Mesenchymal stem cell (in vitro differentiated cells and primary cell): ENCODE results near the gene PLEKHG7.

Source experiments
- DNase-seq: peaks from one replicate; pipeline ENCODE4 v3.0.0-alpha.2; 2013
- H2AFZ ChIP-seq: one replicate; pipeline ENCODE4 v1.6.1; 2013; ENCODE audit warnings: low read depth, mild to moderate bottlenecking, control low read depth, inconsistent platforms, low read length, moderate library complexity
- H2AK5ac ChIP-seq: 2 replicates; pipeline ENCODE4 v1.6.1; 2013; ENCODE audit warnings: low read length, moderate library complexity, mild to moderate bottlenecking, inconsistent platforms; ENCODE audit not compliant: severe bottlenecking
- H2BK120ac ChIP-seq: one replicate; pipeline ENCODE4 v1.6.1; 2013; ENCODE audit warnings: low read depth, mild to moderate bottlenecking, inconsistent platforms, low read length, moderate library complexity
- H2BK12ac ChIP-seq, 2 experiments: one replicate each; pipeline ENCODE4 v1.6.1; 2013; ENCODE audit warnings: inconsistent platforms in 2 of 2, low read length in 2 of 2, mild to moderate bottlenecking in 2 of 2, moderate library complexity in 2 of 2, control low read depth in 1 of 2
- H2BK15ac ChIP-seq: one replicate; pipeline ENCODE4 v1.6.1; 2013; ENCODE audit warnings: mild to moderate bottlenecking, low read depth, inconsistent platforms; ENCODE audit not compliant: poor library complexity, severe bottlenecking
- H2BK5ac ChIP-seq: 2 replicates; pipeline ENCODE4 v1.6.1; 2013; ENCODE audit warnings: low read depth, mild to moderate bottlenecking, low read length, control low read depth, inconsistent platforms; ENCODE audit not compliant: poor library complexity, severe bottlenecking
- H3K14ac ChIP-seq, 2 experiments: one replicate each; pipeline ENCODE4 v1.6.1; 2013; ENCODE audit warnings: inconsistent platforms in 2 of 2, low read length in 2 of 2, control low read depth in 1 of 2, mild to moderate bottlenecking in 1 of 2, moderate library complexity in 1 of 2
- H3K18ac ChIP-seq, 2 experiments: one replicate each; pipeline ENCODE4 v1.6.1; 2013; ENCODE audit warnings: inconsistent platforms in 2 of 2, low read length in 2 of 2, control low read depth in 1 of 2, low read depth in 1 of 2, mild to moderate bottlenecking in 1 of 2
- H3K23ac ChIP-seq, 2 experiments: one replicate each; pipeline ENCODE4 v1.6.1; 2013; ENCODE audit warnings: inconsistent platforms in 2 of 2, low read length in 2 of 2, mild to moderate bottlenecking in 2 of 2, moderate library complexity in 2 of 2, control low read depth in 1 of 2
- H3K27ac ChIP-seq: 2 replicates; pipeline ENCODE4 v1.5.1; 2013; ENCODE audit warnings: mild to moderate bottlenecking, moderate library complexity, low read length, control low read depth, inconsistent platforms; ENCODE audit not compliant: poor library complexity, severe bottlenecking
- H3K27me3 ChIP-seq, 2 experiments: 2 replicates each; pipeline versions ENCODE4 v1.6.1 to v1.7.0; 2013; ENCODE audit warnings: low read length in 2 of 2, mild to moderate bottlenecking in 2 of 2, moderate library complexity in 2 of 2, control low read depth in 1 of 2, inconsistent platforms in 1 of 2; ENCODE audit not compliant: control insufficient read depth in 1 of 2, insufficient read depth in 1 of 2
- H3K36me3 ChIP-seq, 2 experiments: 2 replicates each; pipeline versions ENCODE4 v1.6.1 to v1.7.0; 2013; ENCODE audit warnings: low read length in 2 of 2, control low read depth in 1 of 2, inconsistent platforms in 1 of 2, low read depth in 1 of 2, mild to moderate bottlenecking in 1 of 2; ENCODE audit not compliant: insufficient read depth in 2 of 2, control insufficient read depth in 1 of 2
- H3K4ac ChIP-seq, 2 experiments: one replicate each; pipeline ENCODE4 v1.6.1; 2013; ENCODE audit warnings: inconsistent platforms in 2 of 2, low read length in 2 of 2, mild to moderate bottlenecking in 2 of 2, moderate library complexity in 2 of 2, control low read depth in 1 of 2, low read depth in 1 of 2
- H3K4me1 ChIP-seq: 2 replicates; pipeline ENCODE4 v1.6.1; 2013; ENCODE audit warnings: low read depth, low read length, control low read depth; ENCODE audit not compliant: control insufficient read depth, insufficient read depth
- H3K4me2 ChIP-seq: 2 replicates; pipeline ENCODE4 v1.6.1; 2013; ENCODE audit warnings: low read length, mild to moderate bottlenecking, inconsistent platforms; ENCODE audit not compliant: poor library complexity, severe bottlenecking
- H3K4me3 ChIP-seq, 2 experiments: 2 replicates each; pipeline versions ENCODE4 v1.5.1 to v1.7.0; 2013; ENCODE audit warnings: low read length in 2 of 2, mild to moderate bottlenecking in 2 of 2, control low read depth in 1 of 2, low read depth in 1 of 2; ENCODE audit not compliant: insufficient read depth in 1 of 2
- H3K79me1 ChIP-seq: replicated peaks from 2 replicates; pipeline ENCODE4 v1.6.1; 2013; ENCODE audit warnings: mild to moderate bottlenecking, control low read depth, low read length, inconsistent platforms; ENCODE audit not compliant: poor library complexity, severe bottlenecking
- H3K9ac ChIP-seq: 2 replicates; pipeline ENCODE4 v1.7.0; 2013; ENCODE audit warnings: mild to moderate bottlenecking, low read length, moderate library complexity
- H3K9me3 ChIP-seq: 2 replicates; pipeline ENCODE4 v1.7.0; 2013; ENCODE audit warnings: mild to moderate bottlenecking, low read length; ENCODE audit not compliant: control insufficient read depth
- H4K8ac ChIP-seq: one replicate; pipeline ENCODE4 v1.6.1; 2013; ENCODE audit warnings: inconsistent platforms, mild to moderate bottlenecking, low read length, moderate library complexity
- H4K91ac ChIP-seq: one replicate; pipeline ENCODE4 v1.6.1; 2013; ENCODE audit warnings: mild to moderate bottlenecking, low read length, inconsistent platforms
- WGBS: methylation state at CpG from one replicate; pipeline ENCODE4 v1.1.7; 2013; ENCODE audit warnings: mixed read lengths; 5-methylcytosine and 5-hydroxymethylcytosine counted together

The PLEKHG7 gene

GRCh38 chr12:92737855-92738850 lies 35.4 kb downstream of the PLEKHG7 start:
- WGBS = 87% methylated on average over 7 of the region's 7 CpGs
- Histone ChIP-seq H4K91ac (no peak overlapping the region), H3K9ac (no peak overlapping the region), H3K36me3 (no peaks in the 10 kb centered on the region), H2BK120ac (no peak overlapping the region), H3K14ac (no peak overlapping the region), H3K4me1 (no peaks in the 10 kb centered on the region), H3K23ac (no peak overlapping the region), H3K27me3 (no peaks in the 10 kb centered on the region), H3K27ac (no peak overlapping the region), H4K8ac (no peak overlapping the region), H3K4me2 (no peak overlapping the region), H2BK12ac (no peak overlapping the region), H2BK5ac (no peak overlapping the region), H2BK15ac (no peak overlapping the region), H3K18ac (peak overlapping the region in 1 of 2 experiments; percentile 13), H2AFZ (no peak overlapping the region), H3K4ac (no peak overlapping the region), H2AK5ac (no peak overlapping the region), H3K9me3 (no peaks in the 10 kb centered on the region), H3K4me3 (no peak overlapping the region), H3K79me1 (no peaks in the 10 kb centered on the region)
- DNase-seq = no peak

- Histone ChIP-seq H2AFZ (no peak overlapping the region), H4K91ac (no peak overlapping the region), H3K18ac (no peak overlapping the region), H3K9me3 (no peaks in the 10 kb centered on the region), H2BK12ac (peak overlapping the region in 1 of 2 experiments; percentile 7), H2BK5ac (no peak overlapping the region), H2BK15ac (no peak overlapping the region), H3K4ac (no peak overlapping the region), H3K79me1 (no peaks in the 10 kb centered on the region), H3K14ac (no peak overlapping the region), H3K9ac (no peak overlapping the region), H3K27me3 (no peaks in the 10 kb centered on the region), H3K27ac (no peak overlapping the region), H3K23ac (no peak overlapping the region), H3K4me2 (no peak overlapping the region), H4K8ac (peak overlapping the region; percentile 43), H3K4me3 (no peak overlapping the region), H2BK120ac (no peak overlapping the region), H2AK5ac (no peak overlapping the region), H3K4me1 (no peaks in the 10 kb centered on the region), H3K36me3 (no peaks in the 10 kb centered on the region)
- 84% methylated on average over 4 of the region's 4 CpGs for WGBS
- no peak for DNase-seq
Measured at GRCh38 chr12:92739113-92739512, 36.3 kb downstream of the PLEKHG7 start.

- Histone ChIP-seq H3K27ac (no peak overlapping the region), H4K8ac (no peak overlapping the region), H3K4me1 (no peaks in the 10 kb centered on the region), H3K4me2 (no peak overlapping the region), H3K36me3 (no peaks in the 10 kb centered on the region), H2BK15ac (no peak overlapping the region), H3K9me3 (no peaks in the 10 kb centered on the region), H4K91ac (no peak overlapping the region), H2BK12ac (no peak overlapping the region), H3K4ac (no peak overlapping the region), H3K4me3 (no peak overlapping the region), H3K79me1 (no peaks in the 10 kb centered on the region), H2AK5ac (no peak overlapping the region), H3K18ac (no peak overlapping the region), H3K27me3 (no peaks in the 10 kb centered on the region), H2BK120ac (no peak overlapping the region), H3K23ac (no peak overlapping the region), H2BK5ac (no peak overlapping the region), H3K14ac (no peak overlapping the region), H3K9ac (no peak overlapping the region), H2AFZ (no peak overlapping the region)
- no peak for DNase-seq
Measured at GRCh38 chr12:92740411-92740810, 37.6 kb downstream of the PLEKHG7 start.

- no peak overlapping the region for H2BK15ac ChIP-seq
- H2AFZ ChIP-seq = no peak overlapping the region
- H3K27me3 ChIP-seq = no peaks in the 10 kb centered on the region
- no peak overlapping the region for H3K4me2 ChIP-seq
- no peak overlapping the region for H2BK120ac ChIP-seq
- H3K18ac ChIP-seq = no peak overlapping the region
- WGBS = 88% methylated on average over 3 of the region's 3 CpGs
- no peak overlapping the region for H4K91ac ChIP-seq
- H2BK5ac ChIP-seq = no peak overlapping the region
- no peak overlapping the region for H3K4ac ChIP-seq
- H4K8ac ChIP-seq = no peak overlapping the region
- peaks cover 2% of the 10 kb centered on the region for H3K4me1 ChIP-seq
- no peak overlapping the region for H3K4me3 ChIP-seq
- H3K79me1 ChIP-seq = no peaks in the 10 kb centered on the region
- no peaks in the 10 kb centered on the region for H3K36me3 ChIP-seq
- no peak overlapping the region for H2BK12ac ChIP-seq
- no peak overlapping the region for H3K27ac ChIP-seq
- no peak for DNase-seq
- no peak overlapping the region for H3K14ac ChIP-seq
- no peak overlapping the region for H3K23ac ChIP-seq
- H3K9ac ChIP-seq = no peak overlapping the region
- no peaks in the 10 kb centered on the region for H3K9me3 ChIP-seq
- no peak overlapping the region for H2AK5ac ChIP-seq
Measured at GRCh38 chr12:92743026-92743425, 40.2 kb downstream of the PLEKHG7 start.
